ENCODE data around the gene WASHC2A.
"Not testable (repeated sequence)": the region's sequence is repeated elsewhere in the genome, so short reads cannot be mapped to it uniquely, and the experiment has no call there.

GRCh38 chr10:50059946-50060345, 7.8 kb upstream of the WASHC2A start:
- not testable (repeated sequence) for TF ChIP-seq PAX5 (IDR thresholded peaks at IDR 0.05; ENCODE audit: insufficient read depth, low read length, severe bottlenecking); TAF1 (IDR thresholded peaks at IDR 0.05; ENCODE audit: low read depth, low read length); POLR2A (IDR thresholded peaks at IDR 0.05; ENCODE audit: low read depth, low read length); POLR2AphosphoS5 (IDR thresholded peaks at IDR 0.05; ENCODE audit: low read depth, low read length); SPI1 (IDR thresholded peaks at IDR 0.05; ENCODE audit: low read depth, low read length); POU2F2 (IDR thresholded peaks at IDR 0.05; ENCODE audit: low read depth, low read length)

All from GM12891 (cell line).